ENCODE measurements around the gene SOX13. TPM values are rescaled to one million over a fixed set of nuclear protein-coding genes. Genes with fewer than 3 reads are reported as not detected.

SOX13 gene
- total and polyA plus RNA-seq, 9 of the 15 experiments (the other 6 are each of a cell fraction or from before 2014, with no cell fraction given): 0.03 to 0.35 (median 0.06) TPM; not detected in 5

- no peak for TF ChIP-seq E4F1 (CRISPR knock-in tag; IDR thresholded peaks at IDR 0.05; ENCODE audit: borderline replicate concordance)
These were observed 57.3 kb downstream of the SOX13 start (continued) for GRCh38 chr1:204130178-204130577.

- H3K4me3 ChIP-seq: no peak overlapping the region
- no peak overlapping the region for H3K27ac ChIP-seq (ENCODE audit: extremely low read depth, low read depth, low read length)
- in situ Hi-C loops (cut with MboI) (no loop called here), intact Hi-C loops (cut with micrococcal nuclease) (no loop called here)
- FAIRE-seq (no peak), ATAC-seq (no peak), DNase-seq (ENCODE audit: extremely low read depth in 1 of 4, low spot score in 3 of 4) (peak in 1 of 4 experiments; percentile 16)
- H3K4me2 ChIP-seq (ENCODE audit: insufficient read depth, low read length): no peak overlapping the region
- no TSS peak for BruUV-seq (replicated peaks)
- H3K27me3 ChIP-seq (ENCODE audit: control insufficient read depth in 2 of 2, insufficient read depth in 2 of 2, low read length in 2 of 2): peaks cover 17 to 34% of the 10 kb centered on the region in 2 experiments
- H3K4me1 ChIP-seq (replicated peaks in 1 of 2; ENCODE audit: control insufficient read depth in 2 of 2, insufficient read depth in 2 of 2, low read length in 2 of 2): peaks cover 0 to 12% of the 10 kb centered on the region in 2 experiments; a peak in 2 of 5 replicates
- peak overlapping the region in 1 of 2 experiments; percentile 29; a peak in 1 of 4 replicates for H3K9ac ChIP-seq (ENCODE audit: insufficient read depth in 1 of 2, low read depth in 2 of 2, low read length in 2 of 2)
- TF ChIP-seq, protein P1, sequence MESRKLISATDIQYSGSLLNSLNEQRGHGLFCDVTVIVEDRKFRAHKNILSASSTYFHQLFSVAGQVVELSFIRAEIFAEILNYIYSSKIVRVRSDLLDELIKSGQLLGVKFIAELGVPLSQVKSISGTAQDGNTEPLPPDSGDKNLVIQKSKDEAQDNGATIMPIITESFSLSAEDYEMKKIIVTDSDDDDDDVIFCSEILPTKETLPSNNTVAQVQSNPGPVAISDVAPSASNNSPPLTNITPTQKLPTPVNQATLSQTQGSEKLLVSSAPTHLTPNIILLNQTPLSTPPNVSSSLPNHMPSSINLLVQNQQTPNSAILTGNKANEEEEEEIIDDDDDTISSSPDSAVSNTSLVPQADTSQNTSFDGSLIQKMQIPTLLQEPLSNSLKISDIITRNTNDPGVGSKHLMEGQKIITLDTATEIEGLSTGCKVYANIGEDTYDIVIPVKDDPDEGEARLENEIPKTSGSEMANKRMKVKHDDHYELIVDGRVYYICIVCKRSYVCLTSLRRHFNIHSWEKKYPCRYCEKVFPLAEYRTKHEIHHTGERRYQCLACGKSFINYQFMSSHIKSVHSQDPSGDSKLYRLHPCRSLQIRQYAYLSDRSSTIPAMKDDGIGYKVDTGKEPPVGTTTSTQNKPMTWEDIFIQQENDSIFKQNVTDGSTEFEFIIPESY (CRISPR knock-in tag; IDR thresholded peaks at IDR 0.05): no peak
- TF ChIP-seq, protein P2, sequence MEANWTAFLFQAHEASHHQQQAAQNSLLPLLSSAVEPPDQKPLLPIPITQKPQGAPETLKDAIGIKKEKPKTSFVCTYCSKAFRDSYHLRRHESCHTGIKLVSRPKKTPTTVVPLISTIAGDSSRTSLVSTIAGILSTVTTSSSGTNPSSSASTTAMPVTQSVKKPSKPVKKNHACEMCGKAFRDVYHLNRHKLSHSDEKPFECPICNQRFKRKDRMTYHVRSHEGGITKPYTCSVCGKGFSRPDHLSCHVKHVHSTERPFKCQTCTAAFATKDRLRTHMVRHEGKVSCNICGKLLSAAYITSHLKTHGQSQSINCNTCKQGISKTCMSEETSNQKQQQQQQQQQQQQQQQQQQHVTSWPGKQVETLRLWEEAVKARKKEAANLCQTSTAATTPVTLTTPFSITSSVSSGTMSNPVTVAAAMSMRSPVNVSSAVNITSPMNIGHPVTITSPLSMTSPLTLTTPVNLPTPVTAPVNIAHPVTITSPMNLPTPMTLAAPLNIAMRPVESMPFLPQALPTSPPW (CRISPR knock-in tag; IDR thresholded peaks at IDR 0.05): peak; percentile 44
- TF ChIP-seq STAG1 (CRISPR knock-in tag; IDR thresholded peaks at IDR 0.05; ENCODE audit: borderline replicate concordance) (0 out of 2 replicates have a peak, but pooled peaks have one; percentile 23), ZNF133 (CRISPR knock-in tag; IDR thresholded peaks at IDR 0.05) (no peak), KDM5B (IDR thresholded peaks at IDR 0.05; ENCODE audit: insufficient replicate concordance, low read depth, low read length) (no peak), FOSL1 (tag; conservative IDR thresholded peaks at IDR 0.05) (peak; percentile 66), NFIC (IDR thresholded peaks at IDR 0.05) (peak; percentile 74)
- H3K36me3 ChIP-seq (ENCODE audit: control insufficient read depth, insufficient read depth, low read length): no peaks in the 10 kb centered on the region
- H2AFZ ChIP-seq (ENCODE audit: low read depth, low read length): no peak overlapping the region
- no peaks in the 10 kb centered on the region for H4K20me1 ChIP-seq (replicated peaks; ENCODE audit: control insufficient read depth, insufficient read depth, low read length)
- H3K9me3 ChIP-seq (replicated peaks; ENCODE audit: control insufficient read depth, insufficient read depth, low read depth, low read length): no peaks in the 10 kb centered on the region
- ChIA-PET CTCF (ENCODE audit: low intra/inter-chr PET ratio) (interaction anchor here (0.5 to 1.1 kb wide), 3 partner anchors 121 to 270 kb away, joined by 3 to 4 read pairs (median 3); no protein-coding TSS in a partner anchor), POLR2A (interaction anchor here (0.8 to 1.0 kb wide), 2 partner anchors 33 to 258 kb away, joined by 3 to 6 read pairs; no protein-coding TSS in a partner anchor)
- no peaks in the 10 kb centered on the region for H3K9me1 ChIP-seq (ENCODE audit: control insufficient read depth, insufficient read depth, low read length)
- no peaks in the 10 kb centered on the region for H3K79me2 ChIP-seq (ENCODE audit: control insufficient read depth, insufficient read depth, low read length)
- 0% methylated on average over 11 of the region's 11 CpGs for WGBS (ENCODE audit: insufficient coverage, low coverage, missing lambda C conversion rate)
These were observed 58.3 kb downstream of the SOX13 start for GRCh38 chr1:204130981-204131892.
